Duodenal mucosa (tissue), 2 donors: ENCODE results near the gene INSYN2B.

Experiments used
- H3K27ac ChIP-seq: one replicate; pipeline ENCODE4 v1.7.0; 2013; ENCODE audit warnings: low read depth, low read length
- H3K27me3 ChIP-seq, 2 donors: one replicate each; pipeline ENCODE4 v1.7.0; 2013; ENCODE audit warnings: low read length in 2 of 2, control low read depth in 1 of 2; ENCODE audit not compliant: insufficient read depth in 2 of 2, control insufficient read depth in 1 of 2
- H3K36me3 ChIP-seq, 2 donors: one replicate each; pipeline ENCODE4 v1.7.0; 2013; ENCODE audit warnings: low read length in 2 of 2, control low read depth in 1 of 2; ENCODE audit not compliant: insufficient read depth in 2 of 2, control insufficient read depth in 1 of 2
- H3K4me1 ChIP-seq, 2 donors: one replicate each; pipeline ENCODE4 v1.7.0; 2013; ENCODE audit warnings: low read length in 2 of 2, control low read depth in 1 of 2; ENCODE audit not compliant: insufficient read depth in 2 of 2, control insufficient read depth in 1 of 2
- H3K4me3 ChIP-seq, 2 donors: one replicate each; pipeline ENCODE4 v1.7.0; 2013; ENCODE audit warnings: low read length in 2 of 2, low read depth in 1 of 2
- H3K9ac ChIP-seq, 2 donors: one replicate each; pipeline ENCODE4 v1.7.0; 2013; ENCODE audit warnings: low read length in 2 of 2, low read depth in 1 of 2
- H3K9me3 ChIP-seq, 2 donors: one replicate each; pipeline ENCODE4 v1.7.0; 2013; ENCODE audit warnings: low read length in 2 of 2, control low read depth in 1 of 2; ENCODE audit not compliant: control insufficient read depth in 1 of 2

The INSYN2B gene

GRCh38 chr5:169904508-169904907 lies 75.8 kb downstream of the INSYN2B start:
- no peaks in the 10 kb centered on the region for H3K27me3 ChIP-seq
- no peaks in the 10 kb centered on the region for H3K9me3 ChIP-seq
- no peak overlapping the region for H3K9ac ChIP-seq
- no peak overlapping the region for H3K27ac ChIP-seq
- no peaks in the 10 kb centered on the region for H3K36me3 ChIP-seq
- H3K4me1 ChIP-seq = no peaks in the 10 kb centered on the region
- H3K4me3 ChIP-seq = no peak overlapping the region

- Histone ChIP-seq H3K27ac (no peak overlapping the region), H3K9ac (no peak overlapping the region), H3K36me3 (no peaks in the 10 kb centered on the region), H3K4me3 (no peak overlapping the region), H3K4me1 (no peaks in the 10 kb centered on the region), H3K27me3 (no peaks in the 10 kb centered on the region), H3K9me3 (no peaks in the 10 kb centered on the region)
These were observed 76.2 kb downstream of the INSYN2B start for GRCh38 chr5:169904059-169904458.

- Histone ChIP-seq H3K4me3 (no peak overlapping the region), H3K9me3 (no peaks in the 10 kb centered on the region), H3K36me3 (no peaks in the 10 kb centered on the region), H3K4me1 (no peaks in the 10 kb centered on the region), H3K27me3 (no peaks in the 10 kb centered on the region), H3K27ac (no peak overlapping the region), H3K9ac (no peak overlapping the region)
These were observed 78.4 kb downstream of the INSYN2B start for GRCh38 chr5:169901896-169902295.

GRCh38 chr5:169897481-169897880 lies 82.8 kb downstream of the INSYN2B start:
- no peak overlapping the region for H3K9ac ChIP-seq
- H3K27ac ChIP-seq = no peak overlapping the region
- no peaks in the 10 kb centered on the region for H3K9me3 ChIP-seq
- H3K36me3 ChIP-seq = no peaks in the 10 kb centered on the region
- H3K27me3 ChIP-seq = no peaks in the 10 kb centered on the region
- no peaks in the 10 kb centered on the region for H3K4me1 ChIP-seq
- no peak overlapping the region for H3K4me3 ChIP-seq

GRCh38 chr5:169895926-169896325 lies 84.4 kb downstream of the INSYN2B start:
- H3K27ac ChIP-seq = no peak overlapping the region
- no peak overlapping the region for H3K4me3 ChIP-seq
- no peaks in the 10 kb centered on the region for H3K27me3 ChIP-seq
- no peaks in the 10 kb centered on the region for H3K9me3 ChIP-seq
- no peak overlapping the region for H3K9ac ChIP-seq
- no peaks in the 10 kb centered on the region for H3K4me1 ChIP-seq
- H3K36me3 ChIP-seq = no peaks in the 10 kb centered on the region

- Histone ChIP-seq H3K27ac (no peak overlapping the region), H3K36me3 (no peaks in the 10 kb centered on the region)
These were observed 86.7 kb downstream of the INSYN2B start for GRCh38 chr5:169893571-169893970.

GRCh38 chr5:169893010-169893409 lies 87.3 kb downstream of the INSYN2B start:
- no peak overlapping the region for H3K27ac ChIP-seq
- H3K36me3 ChIP-seq = no peaks in the 10 kb centered on the region
- H3K27me3 ChIP-seq = no peaks in the 10 kb centered on the region
- H3K4me3 ChIP-seq = no peak overlapping the region
- H3K9me3 ChIP-seq = no peaks in the 10 kb centered on the region
- H3K9ac ChIP-seq = no peak overlapping the region
- H3K4me1 ChIP-seq = no peaks in the 10 kb centered on the region

More at GRCh38 chr5:169893571-169893970, 86.7 kb downstream of the INSYN2B start:
- Histone ChIP-seq H3K9ac (no peak overlapping the region), H3K4me1 (no peaks in the 10 kb centered on the region), H3K9me3 (no peaks in the 10 kb centered on the region), H3K4me3 (no peak overlapping the region), H3K27me3 (no peaks in the 10 kb centered on the region)

- no peaks in the 10 kb centered on the region for H3K9me3 ChIP-seq
- H3K27me3 ChIP-seq = no peaks in the 10 kb centered on the region
- H3K27ac ChIP-seq = no peak overlapping the region
- no peaks in the 10 kb centered on the region for H3K36me3 ChIP-seq
- H3K4me3 ChIP-seq = no peak overlapping the region
- H3K4me1 ChIP-seq = no peaks in the 10 kb centered on the region
- H3K9ac ChIP-seq = no peak overlapping the region
These were observed 90.7 kb downstream of the INSYN2B start for GRCh38 chr5:169889572-169889971.

- H3K4me3 ChIP-seq = no peak overlapping the region
- H3K27me3 ChIP-seq = no peaks in the 10 kb centered on the region
- H3K36me3 ChIP-seq = no peaks in the 10 kb centered on the region
- H3K4me1 ChIP-seq = no peaks in the 10 kb centered on the region
- H3K27ac ChIP-seq = no peak overlapping the region
- H3K9ac ChIP-seq = no peak overlapping the region
- no peaks in the 10 kb centered on the region for H3K9me3 ChIP-seq
These were observed 93.6 kb downstream of the INSYN2B start for GRCh38 chr5:169886677-169887076.

- Histone ChIP-seq H3K27me3 (no peaks in the 10 kb centered on the region), H3K27ac (no peak overlapping the region), H3K9ac (no peak overlapping the region), H3K36me3 (no peaks in the 10 kb centered on the region), H3K4me3 (no peak overlapping the region), H3K4me1 (no peaks in the 10 kb centered on the region), H3K9me3 (no peaks in the 10 kb centered on the region)
These were observed 94.3 kb downstream of the INSYN2B start for GRCh38 chr5:169886033-169886432.

GRCh38 chr5:169881702-169882303 lies 98.5 kb downstream of the INSYN2B start:
- H3K36me3 ChIP-seq = no peaks in the 10 kb centered on the region
- no peak overlapping the region for H3K9ac ChIP-seq
- no peaks in the 10 kb centered on the region for H3K27me3 ChIP-seq
- no peaks in the 10 kb centered on the region for H3K9me3 ChIP-seq
- H3K4me1 ChIP-seq = no peaks in the 10 kb centered on the region
- H3K27ac ChIP-seq = no peak overlapping the region
- no peak overlapping the region for H3K4me3 ChIP-seq
